PC-3 (cell line): ENCODE measurements around the gene BCL11A. TPM values are rescaled to one million over a fixed set of nuclear protein-coding genes. Genes with fewer than 3 reads are reported as not detected.
"Not testable (repeated sequence)": the region's sequence is repeated elsewhere in the genome, so short reads cannot be mapped to it uniquely, and the experiment has no call there.

ENCODE experiments used
- ATAC-seq: fragments of 200-7000 bp; cut with Tn5 transposase; 2 replicates; pipeline ENCODE4 v1.9.1; 2020; ENCODE audit warnings: mild to moderate bottlenecking, moderate library complexity
- BruUV-seq: library from RNA; stranded (reverse); fragments of 400-500 nt; replicated peaks from 2 replicates; lab custom pipeline; 2021; lab: Mats Ljungman, UMichigan
- CTCF ChIA-PET: fragments of 300-600 bp; sonication (Branson Sonifier 250); formaldehyde crosslinking; loops from one replicate; lab custom pipeline; 2022; ENCODE audit warnings: antibody characterized with exemption; lab: Charles Lee
- POLR2A ChIA-PET: fragments of 300-600 bp; sonication (Branson Sonifier 250); formaldehyde crosslinking; loops from one replicate; lab custom pipeline; 2022; ENCODE audit warnings: antibody characterized with exemption; ENCODE audit not compliant: unreplicated experiment; lab: Charles Lee
- DNase-seq: peaks from one replicate; pipeline ENCODE4 v3.0.0-alpha.2; 2015
- H2AFZ ChIP-seq: fragments of 300-600 bp; sonication (generic); 2 replicates; pipeline ENCODE4 v1.6.0; 2016; ENCODE audit warnings: antibody characterized with exemption, low read length
- H3F3A ChIP-seq: fragments of 300-600 bp; sonication (generic); one replicate; pipeline ENCODE4 v1.6.0; 2017; ENCODE audit warnings: antibody characterized with exemption, low read length, control low read depth, mild to moderate bottlenecking; ENCODE audit not compliant: unreplicated experiment
- H3K27ac ChIP-seq: fragments of 300-600 bp; sonication (generic); 2 replicates; pipeline ENCODE4 v1.5.1; 2016; ENCODE audit warnings: mild to moderate bottlenecking, low read length
- H3K27me3 ChIP-seq: fragments of 300-600 bp; sonication (generic); 2 replicates; pipeline ENCODE4 v1.6.1; 2016; ENCODE audit warnings: low read length, mixed read lengths
- H3K36me3 ChIP-seq: fragments of 300-600 bp; sonication (generic); 2 replicates; pipeline ENCODE4 v1.6.1; 2016; ENCODE audit warnings: low read depth, mixed run types, low read length, mixed read lengths
- H3K4me1 ChIP-seq: fragments of 300-600 bp; sonication (generic); 2 replicates; pipeline ENCODE4 v1.5.1; 2016; ENCODE audit warnings: low read length; ENCODE audit not compliant: insufficient read depth
- H3K4me2 ChIP-seq: fragments of 300-600 bp; sonication (generic); 2 replicates; pipeline ENCODE4 v1.6.0; 2016; ENCODE audit warnings: low read length
- H3K4me3 ChIP-seq: fragments of 300-600 bp; sonication (generic); 2 replicates; pipeline ENCODE4 v1.5.1; 2016; ENCODE audit warnings: mild to moderate bottlenecking, low read length, mixed read lengths
- H3K79me2 ChIP-seq: fragments of 300-600 bp; sonication (generic); 2 replicates; pipeline ENCODE4 v1.6.1; 2017; ENCODE audit warnings: low read length, mixed read lengths
- H3K9ac ChIP-seq: fragments of 300-600 bp; sonication (generic); 2 replicates; pipeline ENCODE4 v1.6.0; 2016; ENCODE audit warnings: mild to moderate bottlenecking, low read length
- H3K9me2 ChIP-seq: fragments of 300-600 bp; sonication (generic); replicated peaks from 2 replicates; pipeline ENCODE4 v1.6.1; 2016; ENCODE audit warnings: mixed run types, low read length, mixed read lengths
- H3K9me3 ChIP-seq: fragments of 300-600 bp; sonication (generic); 2 replicates; pipeline ENCODE4 v1.6.1; 2016; ENCODE audit warnings: low read length, mixed read lengths
- H4K20me1 ChIP-seq: fragments of 300-600 bp; sonication (generic); 2 replicates; pipeline ENCODE4 v1.6.1; 2016; ENCODE audit warnings: low read length, mixed read lengths
- CTCF ChIP-seq: fragments of 300-600 bp; sonication (generic); conservative IDR thresholded peaks from 2 replicates; pipeline ENCODE4 v1.5.1; 2017; ENCODE audit warnings: antibody characterized with exemption, low read depth, mild to moderate bottlenecking, low read length
- EZH2 ChIP-seq: fragments of 300-600 bp; sonication (generic); IDR thresholded peaks from one replicate; pipeline ENCODE4 v1.6.1; 2017; ENCODE audit warnings: antibody characterized with exemption, mild to moderate bottlenecking, low read length; ENCODE audit not compliant: unreplicated experiment
- EZH2phosphoT487 ChIP-seq: fragments of 300-600 bp; sonication (generic); IDR thresholded peaks from 2 replicates; pipeline ENCODE4 v1.6.1; 2018; ENCODE audit warnings: mild to moderate bottlenecking, antibody characterized with exemption, low read length, borderline replicate concordance
- intact Hi-C: fragments of 100-400 bp; cut with micrococcal nuclease; formaldehyde crosslinking; loops from 2 replicates; pipeline ENCODE4 v1.9.0; 2023
- total RNA-seq: library from RNA; depleted of rRNA; stranded (reverse); fragments of >200 nt; gene quantifications from 2 replicates; pipeline ENCODE4 v1.2.3, GENCODE V29; 2014

BCL11A gene
- total RNA-seq, 1 experiment from 2014 or later, result 4.6 TPM

GRCh38 chr2:60422826-60423483 lies 130.5 kb downstream of the BCL11A start:
- H3K4me3 ChIP-seq, result no peak overlapping the region
- H2AFZ ChIP-seq, result no peak overlapping the region
- TF ChIP-seq EZH2phosphoT487 (no peak), EZH2 (no peak), CTCF (no peak)
- no peaks in the 10 kb centered on the region for H3K9me2 ChIP-seq
- no peak overlapping the region for H3K9ac ChIP-seq
- H3K4me1 ChIP-seq, result no peaks in the 10 kb centered on the region
- no peak for DNase-seq
- H4K20me1 ChIP-seq, result no peaks in the 10 kb centered on the region
- no peaks in the 10 kb centered on the region for H3K9me3 ChIP-seq
- CTCF ChIA-PET, result no interaction called here
- no peaks in the 10 kb centered on the region for H3K36me3 ChIP-seq
- no peaks in the 10 kb centered on the region for H3K27me3 ChIP-seq
- no peak overlapping the region for H3K27ac ChIP-seq
- BruUV-seq, result no TSS peak
- H3K79me2 ChIP-seq, result no peaks in the 10 kb centered on the region
- POLR2A ChIA-PET, result no interaction called here
- H3F3A ChIP-seq, result no peaks in the 10 kb centered on the region
- no peak overlapping the region for H3K4me2 ChIP-seq
- intact Hi-C loops, result no loop called here
- ATAC-seq, result no peak

- CTCF ChIA-PET, result not testable (repeated sequence)
Observed at GRCh38 chr2:60417210-60417609, 136.2 kb downstream of the BCL11A start.

GRCh38 chr2:60416221-60417008 lies 137.0 kb downstream of the BCL11A start:
- Histone ChIP-seq H3F3A (no peaks in the 10 kb centered on the region), H3K79me2 (no peaks in the 10 kb centered on the region), H3K27ac (no peak overlapping the region), H3K4me2 (no peak overlapping the region), H3K27me3 (no peaks in the 10 kb centered on the region), H3K9ac (no peak overlapping the region), H4K20me1 (no peaks in the 10 kb centered on the region), H3K4me1 (peaks cover 13% of the 10 kb centered on the region), H3K9me2 (no peaks in the 10 kb centered on the region), H3K36me3 (no peaks in the 10 kb centered on the region), H3K4me3 (no peak overlapping the region), H3K9me3 (no peaks in the 10 kb centered on the region), H2AFZ (no peak overlapping the region)
- ATAC-seq (no peak), DNase-seq (peak; percentile 44)
- no peak for TF ChIP-seq EZH2phosphoT487
- no peak for TF ChIP-seq EZH2
- no peak for TF ChIP-seq CTCF
- BruUV-seq, result no TSS peak
- intact Hi-C loops, result no loop called here
- ChIA-PET POLR2A (no interaction called here), CTCF (no interaction called here)

More at GRCh38 chr2:60417210-60417609, 136.2 kb downstream of the BCL11A start:
- BruUV-seq, POLR2A ChIA-PET, H3K27me3 ChIP-seq, H3K4me2 ChIP-seq, H3K9me3 ChIP-seq, H3F3A ChIP-seq, H3K27ac ChIP-seq, H2AFZ ChIP-seq, H4K20me1 ChIP-seq, H3K79me2 ChIP-seq, H3K36me3 ChIP-seq, intact Hi-C loops, ATAC-seq, H3K9me2 ChIP-seq, H3K4me3 ChIP-seq, DNase-seq, H3K9ac ChIP-seq: not testable (repeated sequence)
- H3K4me1 ChIP-seq, result peaks cover 13% of the 10 kb centered on the region
